ENCODE measurements around the gene COPZ2.

GRCh38 chr17:48060249-48060648, 22.7 kb upstream of the COPZ2 start:
- TF ChIP-seq CTCF (IDR thresholded peaks at IDR 0.05) (no peak), POLR2A (IDR thresholded peaks at IDR 0.05) (no peak)
